Gastrocnemius medialis (tissue), 4 donors: ENCODE measurements around the gene CLDND2.

Source experiments
- CTCF ChIP-seq, 5 experiments: fragments of 450-650 bp in 3 of 5; fragments of 200-600 bp in 2 of 5; sonication (generic) in 2 of 5; IDR thresholded peaks in 4 of 5; conservative IDR thresholded peaks in 1 of 5; 1 replicate in 4 of 5; 2 replicates in 1 of 5; pipeline ENCODE4 v1.5.1; 2016 to 2019; ENCODE audit warnings: antibody characterized with exemption in 5 of 5, mild to moderate bottlenecking in 3 of 5, moderate library complexity in 3 of 5
- POLR2A ChIP-seq, 2 donors: fragments of 450-650 bp; IDR thresholded peaks; one replicate each; pipeline ENCODE4 v1.6.1; 2017; ENCODE audit warnings: antibody characterized with exemption in 2 of 2, mild to moderate bottlenecking in 2 of 2, moderate library complexity in 2 of 2

- TF ChIP-seq CTCF (IDR thresholded peaks at IDR 0.05 in 4 of 5, conservative IDR thresholded peaks at IDR 0.05 in 1 of 5): peak in 1 of 5 experiments; percentile 32
- TF ChIP-seq POLR2A (IDR thresholded peaks at IDR 0.05): no peak
Observed at GRCh38 chr19:51398096-51398704, 29.4 kb upstream of the CLDND2 start.
